ENCODE data around the gene PODXL.
A peak's percentile ranks its signal among the peaks of the same experiment; 100 is the strongest.

The PODXL gene

DNA sequence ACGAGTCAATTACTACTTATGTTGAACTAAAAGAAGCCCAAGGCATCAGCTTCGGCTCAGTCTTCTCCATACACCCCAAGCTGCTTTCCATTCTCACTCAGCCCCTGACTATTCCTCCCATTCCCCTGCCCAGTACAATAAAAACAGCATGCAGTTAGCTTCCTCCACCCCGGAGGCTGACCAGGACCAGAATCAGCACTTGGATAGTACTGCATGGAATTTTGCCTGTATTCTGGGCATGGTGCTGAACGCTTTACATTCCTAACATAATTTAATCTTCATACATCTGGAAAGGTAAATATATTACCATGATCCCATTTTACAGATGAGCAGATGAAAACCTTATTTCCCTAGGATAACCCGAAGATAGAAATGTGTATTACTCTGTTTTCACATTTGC, 7.5 kb upstream of the PODXL start:
- no peak for DNase-seq

DNA sequence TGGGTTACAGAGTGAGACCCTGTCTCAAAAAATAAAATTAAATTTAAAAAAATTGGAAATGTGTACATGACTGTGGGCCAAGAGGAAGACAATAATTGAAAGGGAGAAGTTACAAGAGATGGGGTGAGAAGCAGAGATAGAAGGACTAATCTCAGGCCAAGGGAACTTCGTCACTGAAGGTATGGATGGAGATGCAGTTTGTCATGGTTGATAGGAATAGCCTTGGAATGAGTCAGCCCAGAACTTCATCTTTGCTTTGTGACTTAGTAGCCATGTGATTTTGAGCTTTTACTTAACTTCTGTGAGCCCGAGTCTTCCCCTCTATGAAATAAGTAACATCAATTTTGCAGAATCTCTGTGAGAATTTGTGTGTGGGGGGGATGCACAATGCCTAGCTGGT, 6.5 kb upstream of the PODXL start:
- no peak for DNase-seq

DNA sequence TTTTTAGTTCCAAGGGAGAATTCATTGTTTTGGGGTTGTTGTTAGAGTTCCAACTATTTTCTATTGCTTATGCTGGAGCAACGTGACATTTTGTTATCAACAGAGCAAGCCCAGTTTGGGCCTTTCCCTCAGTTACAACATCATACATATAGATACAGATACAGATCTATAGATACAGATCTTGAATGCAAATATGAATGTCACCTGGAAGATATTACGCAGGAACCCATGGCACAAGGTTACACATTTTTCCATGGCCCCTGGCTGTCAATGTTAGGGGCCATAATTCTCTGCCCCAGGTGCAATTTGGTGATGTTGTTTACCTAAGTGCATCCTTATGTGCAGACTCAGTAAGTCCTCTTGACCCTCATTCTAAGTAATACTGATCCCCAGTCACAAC, 3.6 kb upstream of the PODXL start:
- DNase-seq: no peak

DNA sequence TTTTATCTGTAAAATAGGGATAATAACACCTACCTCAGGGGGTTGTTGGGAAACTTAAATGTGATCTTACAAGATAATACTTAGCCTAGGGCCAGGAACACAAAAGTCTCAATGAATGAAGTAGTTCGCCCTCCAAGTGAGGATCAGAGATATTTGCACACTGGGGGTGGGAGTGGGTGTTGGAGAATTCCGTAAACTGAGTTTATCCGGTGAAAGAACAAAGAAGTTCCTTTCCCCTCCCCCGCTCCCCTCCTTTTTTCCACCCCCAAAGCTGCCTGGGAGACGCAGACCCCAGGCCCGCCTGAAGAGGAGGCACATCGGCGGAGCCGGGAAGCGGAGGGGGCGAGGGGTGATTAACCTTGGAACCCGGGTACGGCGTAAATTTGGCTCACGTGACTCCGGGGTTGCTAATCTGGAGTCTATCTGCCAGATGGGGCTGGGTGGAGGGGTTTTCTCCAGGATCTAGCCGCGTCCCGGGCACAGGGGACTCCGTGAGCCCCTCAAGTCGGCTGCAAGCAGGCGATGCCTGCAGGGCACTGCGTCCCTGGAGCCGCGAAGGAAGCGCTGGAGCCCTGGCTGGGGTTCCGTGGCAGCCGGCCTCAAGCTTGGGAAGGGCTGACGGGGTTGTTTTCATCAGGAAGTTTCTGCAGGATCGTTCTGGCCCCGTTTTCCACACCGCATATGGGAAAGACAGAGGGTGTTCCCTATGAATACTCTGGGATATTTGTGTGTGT, 1.4 kb upstream of the PODXL start:
- no peak for DNase-seq

DNA sequence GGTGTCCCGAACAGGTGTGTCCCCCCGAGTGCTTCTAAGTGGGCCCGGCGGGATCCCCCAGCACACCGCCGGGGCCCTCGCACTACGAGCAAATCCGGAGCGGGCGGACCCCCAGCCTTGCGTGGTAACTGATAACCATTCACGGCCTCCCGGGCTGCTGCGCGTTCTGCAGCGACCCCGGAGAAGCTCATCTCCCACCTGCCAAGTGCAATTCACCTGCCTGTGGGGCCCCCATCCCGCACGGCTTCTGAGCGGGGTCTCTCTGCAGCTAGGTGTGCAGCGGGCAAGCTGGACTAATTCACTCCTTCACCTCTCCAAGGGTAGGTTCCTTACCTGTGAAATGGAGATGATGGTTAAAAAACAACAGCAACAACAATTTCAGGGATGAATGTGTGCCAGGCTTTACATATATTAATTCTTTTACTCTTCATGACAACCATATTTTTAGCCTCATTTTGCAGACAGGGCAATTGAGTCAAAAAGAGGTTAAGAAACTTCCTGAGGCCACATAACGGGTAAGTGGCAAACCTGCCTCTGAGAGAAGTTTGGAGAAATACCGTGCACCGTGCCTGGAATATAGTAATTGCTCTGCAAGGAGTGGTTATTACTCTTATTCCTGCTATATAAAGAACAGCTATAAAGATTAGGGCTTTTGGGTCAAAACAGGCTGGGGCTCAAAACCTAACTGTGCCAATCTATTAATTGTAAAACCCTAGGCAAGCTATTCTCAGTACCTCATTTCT, 652 bp upstream of the PODXL start:
- DNase-seq: no peak

DNA sequence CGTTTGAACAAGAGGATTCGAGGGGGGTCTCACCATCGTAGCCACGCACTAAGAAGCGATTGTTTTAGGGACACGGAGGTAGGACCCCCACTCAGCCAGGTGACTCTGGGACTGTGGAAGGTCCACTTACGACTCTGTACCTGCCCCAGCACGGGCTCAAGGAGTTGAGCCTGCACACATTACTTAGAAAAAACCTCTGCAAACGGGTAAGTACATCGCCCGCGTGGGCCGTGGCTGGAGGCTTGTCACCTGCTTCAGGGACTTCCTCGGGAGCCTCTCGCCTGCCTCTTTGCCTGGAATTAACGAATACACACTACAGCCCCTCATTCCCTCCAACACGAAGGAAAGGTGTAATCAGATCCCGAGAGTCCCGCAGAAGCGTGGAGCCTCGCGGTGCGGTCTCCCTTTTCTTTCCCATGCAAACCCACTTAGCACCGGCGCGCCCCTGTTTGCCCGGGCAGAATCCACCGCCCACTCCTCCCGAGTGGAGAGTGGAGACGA, 826 bp downstream of the PODXL start:
- no peak for DNase-seq

DNA sequence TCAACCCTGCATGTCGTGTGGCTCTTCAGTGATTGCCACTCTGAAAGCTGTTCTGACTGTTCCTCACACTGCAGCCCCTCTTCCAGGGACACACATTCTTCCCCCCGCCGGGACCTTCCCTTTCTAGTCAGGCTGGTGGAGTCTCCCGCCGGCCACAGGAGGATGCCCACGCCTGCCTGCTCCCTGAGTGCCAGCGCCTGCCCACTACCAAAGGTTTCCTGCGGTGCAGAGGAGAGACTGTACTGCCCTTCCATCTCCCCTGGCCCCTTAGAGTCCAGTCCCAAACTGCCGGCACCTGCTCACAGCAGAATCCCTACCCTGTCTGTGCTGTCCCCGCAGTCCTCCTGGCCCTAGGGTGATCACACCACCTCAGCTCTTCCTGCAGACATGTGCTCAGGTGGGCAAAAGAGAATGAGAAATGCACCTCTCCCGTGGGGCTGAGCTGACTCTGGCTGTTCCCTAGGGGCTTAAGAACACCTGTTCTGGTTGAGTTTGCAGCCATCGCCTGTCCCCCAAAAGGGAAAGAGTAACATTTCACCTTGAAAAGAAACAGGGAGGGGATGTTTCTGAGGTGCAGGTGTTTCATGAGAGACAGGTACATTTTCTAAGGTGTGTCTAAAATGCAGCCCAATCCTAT, 1.4 kb downstream of the PODXL start:
- DNase-seq: no peak

DNA sequence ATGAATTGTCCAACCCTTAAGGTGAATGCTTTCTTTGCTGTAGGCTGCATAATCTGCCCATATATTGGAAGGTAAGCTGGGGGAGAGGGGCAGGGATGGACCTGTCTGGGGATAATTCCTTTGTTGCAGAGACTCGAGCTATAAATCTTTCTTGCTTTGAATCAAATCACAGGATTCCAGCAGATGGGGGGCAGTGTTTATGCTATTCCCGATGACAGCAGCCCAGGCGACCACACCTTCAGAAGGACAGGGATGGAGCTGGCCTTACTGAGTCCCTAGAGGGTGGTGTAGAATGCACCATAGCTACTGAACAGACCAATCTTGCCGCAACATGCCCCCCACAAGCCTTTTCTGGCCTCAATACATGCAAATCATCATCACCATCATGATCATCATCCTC, 2.5 kb downstream of the PODXL start:
- DNase-seq: no peak

DNA sequence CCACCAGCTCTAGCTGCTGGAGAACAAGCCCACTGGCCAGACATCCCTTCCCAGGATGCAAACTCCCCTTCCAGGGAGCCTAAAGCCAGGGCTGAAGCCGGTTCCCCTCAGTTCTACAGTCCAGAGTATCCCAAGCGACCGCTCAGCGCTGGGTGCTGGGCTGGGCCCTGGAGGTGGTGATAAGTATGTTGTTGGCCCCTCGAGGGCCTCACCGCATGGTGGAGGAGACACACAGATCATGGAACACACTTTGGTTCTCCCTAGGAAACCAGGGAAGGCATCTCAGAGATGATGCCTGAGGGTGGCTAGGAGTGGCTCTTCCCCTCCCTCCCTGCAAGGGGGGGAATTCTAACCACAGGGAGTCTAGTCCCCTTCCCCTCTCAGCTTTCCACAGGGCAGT, 4.4 kb downstream of the PODXL start:
- no peak for DNase-seq

DNA sequence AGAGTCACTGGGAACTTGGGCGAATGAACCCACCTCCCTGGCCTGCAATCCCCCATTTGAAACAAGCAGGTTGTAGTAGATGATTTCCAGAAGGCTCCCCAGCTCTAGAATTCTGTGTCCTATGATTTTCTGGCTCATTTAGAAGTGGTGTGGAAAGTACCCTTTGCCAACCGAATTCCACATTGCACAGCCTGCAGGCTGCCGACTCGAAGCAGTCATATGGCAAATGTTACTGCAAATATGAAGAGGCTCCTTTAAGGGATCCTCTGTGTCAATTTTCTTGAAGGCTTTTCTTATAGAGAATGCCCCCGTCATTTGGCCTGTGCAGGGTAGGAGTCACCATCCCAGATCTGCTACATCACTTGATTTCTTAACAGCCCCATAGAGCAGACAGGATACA, 5.6 kb downstream of the PODXL start:
- DNase-seq: no peak

DNA sequence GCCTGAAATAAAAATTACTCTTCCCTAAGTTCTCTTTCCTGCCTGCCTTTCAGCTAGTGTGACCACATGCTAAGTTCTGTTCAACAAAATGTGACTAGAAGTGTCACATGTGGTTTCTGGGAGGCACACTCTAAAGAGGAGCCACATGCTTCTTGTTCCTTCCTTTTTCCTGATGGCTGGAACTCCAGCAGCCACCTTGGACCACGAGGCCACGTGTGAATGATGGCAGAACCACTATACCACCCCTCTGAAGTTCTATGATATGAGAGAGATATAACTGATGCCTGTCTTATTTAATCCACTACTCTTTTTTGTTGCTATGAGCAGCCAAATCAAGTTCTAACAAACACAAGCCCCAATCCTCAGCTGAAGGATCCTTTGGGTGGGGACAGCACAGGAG, 8.1 kb downstream of the PODXL start:
- DNase-seq: no peak

DNA sequence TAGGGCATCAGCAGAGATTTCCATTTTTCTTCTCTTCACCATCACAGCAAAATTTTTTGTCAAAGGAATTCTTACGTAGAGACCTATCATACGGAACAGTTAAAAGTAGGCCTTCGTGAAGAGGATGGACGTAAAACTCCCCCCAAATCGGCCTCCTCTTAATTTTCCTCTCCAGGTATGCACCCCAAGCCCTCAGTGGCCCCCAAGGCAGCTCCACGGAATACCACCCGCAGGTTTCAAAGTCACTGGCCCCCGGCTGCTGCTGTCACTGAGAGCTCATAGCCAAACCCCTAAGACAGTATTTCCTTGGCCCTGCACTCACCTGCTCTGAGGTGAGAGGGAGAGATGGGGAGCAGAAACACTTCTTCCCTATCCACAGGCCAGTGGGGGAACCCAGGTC, 8.8 kb downstream of the PODXL start:
- DNase-seq: no peak

DNA sequence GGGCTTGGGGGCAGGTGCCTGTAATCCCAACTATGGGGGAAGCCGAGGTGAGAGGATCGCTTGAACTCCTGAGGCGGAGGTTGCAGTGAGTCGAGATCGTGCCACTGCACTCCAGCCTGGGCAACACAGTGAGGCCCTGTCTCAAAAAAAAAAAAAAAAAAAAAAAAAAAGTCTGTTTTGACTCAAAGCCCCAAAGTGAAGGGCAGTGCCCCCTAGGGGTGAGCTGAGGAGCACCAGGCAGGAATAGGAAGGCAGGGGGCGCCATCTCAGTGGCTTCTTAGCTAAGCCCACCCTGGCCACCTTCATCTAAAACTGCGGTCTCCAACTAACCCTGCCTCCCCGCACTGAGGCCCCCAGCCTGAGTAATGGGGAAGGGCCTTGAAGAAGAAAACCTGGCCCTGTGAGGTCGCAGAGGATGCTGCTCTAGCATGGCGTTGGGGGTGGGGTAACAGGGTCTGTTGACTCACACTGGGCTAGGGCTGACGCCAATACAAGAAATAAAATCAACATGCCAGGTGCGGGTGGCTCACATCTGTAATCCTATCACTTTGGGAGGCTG, 9.8 kb downstream of the PODXL start:
- peak; percentile 65 for DNase-seq

DNA sequence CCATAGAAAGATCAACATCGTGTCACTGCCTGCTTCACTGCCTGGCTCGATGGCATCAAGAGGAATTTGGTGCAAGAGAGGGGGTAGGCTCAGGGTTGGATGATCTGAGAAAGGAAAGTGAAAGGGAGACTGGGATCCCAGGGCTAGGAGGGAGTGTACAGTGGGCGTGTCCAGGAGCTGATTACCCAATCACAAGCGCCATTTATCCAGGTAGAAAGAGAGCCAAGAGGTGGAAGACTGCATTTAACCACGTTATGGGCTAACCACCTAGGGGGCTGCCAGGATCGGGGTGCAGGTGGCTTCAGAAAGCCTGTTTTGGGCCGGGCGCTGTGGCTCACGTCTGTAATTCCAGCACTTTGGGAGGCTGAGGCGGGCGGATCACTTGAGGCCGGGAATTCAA, 10.3 kb downstream of the PODXL start:
- DNase-seq: no peak

DNA sequence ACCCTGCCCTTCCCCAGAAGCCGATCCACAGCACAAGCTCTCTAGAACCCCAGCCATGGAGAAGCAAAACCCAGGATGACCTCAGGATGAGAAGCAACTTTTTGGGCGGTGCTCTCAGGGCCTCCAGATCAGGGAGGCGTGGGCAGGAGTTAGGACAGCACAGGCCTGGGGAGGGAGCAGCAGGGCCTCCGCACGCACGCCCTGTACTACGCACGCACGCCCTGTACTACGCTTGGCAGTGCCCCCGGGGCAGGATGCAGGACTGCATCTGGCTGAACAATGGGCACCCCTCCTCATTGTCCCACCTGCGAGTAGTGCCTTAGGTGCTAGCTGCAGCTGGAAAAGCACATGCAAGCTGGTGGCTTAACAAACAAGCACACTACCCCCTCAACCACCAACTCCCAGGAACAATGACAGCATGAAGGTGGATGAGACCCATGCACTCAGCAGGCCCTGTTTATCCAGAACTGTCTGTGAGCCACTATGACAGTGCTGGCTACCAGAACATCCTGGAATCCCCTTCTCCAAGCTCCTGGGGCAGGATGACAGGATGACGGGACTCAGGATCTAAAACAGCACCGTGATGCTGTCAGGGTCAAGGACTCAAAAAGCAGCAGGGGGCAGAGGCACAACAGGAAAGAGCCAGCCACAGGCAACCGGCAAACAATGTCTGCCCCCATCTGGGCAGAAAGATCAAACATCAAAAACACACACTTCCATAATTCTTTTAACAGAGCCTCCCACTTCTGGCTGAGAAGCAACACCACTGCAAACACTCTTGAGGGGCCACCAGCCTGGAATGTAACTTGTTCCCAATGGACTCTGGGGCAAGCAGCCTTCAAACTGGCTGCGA, 11.8 kb downstream of the PODXL start:
- peak; percentile 44 for DNase-seq

DNA sequence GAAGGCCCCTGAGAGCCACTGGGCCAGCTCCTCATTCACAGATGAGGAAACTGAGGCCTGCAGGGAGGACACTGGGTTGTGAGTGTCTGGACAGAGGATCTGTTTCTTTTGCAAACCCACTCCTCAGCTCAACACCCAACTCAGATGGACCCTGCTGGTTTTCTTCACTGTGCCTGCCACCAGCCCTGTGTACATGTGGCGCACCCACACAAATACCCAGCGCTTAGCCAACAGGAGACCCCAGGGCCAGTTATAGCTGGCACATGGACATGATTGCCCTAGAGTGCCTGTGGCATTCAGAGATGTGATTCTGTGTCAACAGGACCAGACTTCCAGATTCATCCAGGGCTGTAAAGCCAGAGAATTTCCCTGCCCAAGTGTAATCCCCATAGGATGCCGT, 12.4 kb downstream of the PODXL start:
- no peak for DNase-seq

DNA sequence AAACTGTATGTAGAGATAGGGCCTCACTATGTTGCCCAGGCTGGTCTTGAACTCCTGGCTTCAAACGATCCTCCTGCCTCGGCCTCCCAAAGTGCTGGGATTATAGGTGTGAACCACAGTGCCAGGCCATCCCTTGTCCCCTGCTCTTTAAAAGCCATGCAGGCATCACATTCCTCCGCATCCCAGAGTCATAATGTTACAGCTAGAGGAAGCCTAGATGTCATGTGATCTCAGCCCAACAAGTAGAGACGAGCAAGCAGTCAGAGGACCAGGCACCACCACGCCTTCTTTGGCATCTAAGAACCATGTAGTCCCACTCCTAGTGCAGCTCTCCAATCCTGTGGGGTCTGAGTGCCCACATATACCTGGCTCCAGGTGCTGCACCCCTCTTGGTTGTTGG, 13.1 kb downstream of the PODXL start:
- no peak for DNase-seq

DNA sequence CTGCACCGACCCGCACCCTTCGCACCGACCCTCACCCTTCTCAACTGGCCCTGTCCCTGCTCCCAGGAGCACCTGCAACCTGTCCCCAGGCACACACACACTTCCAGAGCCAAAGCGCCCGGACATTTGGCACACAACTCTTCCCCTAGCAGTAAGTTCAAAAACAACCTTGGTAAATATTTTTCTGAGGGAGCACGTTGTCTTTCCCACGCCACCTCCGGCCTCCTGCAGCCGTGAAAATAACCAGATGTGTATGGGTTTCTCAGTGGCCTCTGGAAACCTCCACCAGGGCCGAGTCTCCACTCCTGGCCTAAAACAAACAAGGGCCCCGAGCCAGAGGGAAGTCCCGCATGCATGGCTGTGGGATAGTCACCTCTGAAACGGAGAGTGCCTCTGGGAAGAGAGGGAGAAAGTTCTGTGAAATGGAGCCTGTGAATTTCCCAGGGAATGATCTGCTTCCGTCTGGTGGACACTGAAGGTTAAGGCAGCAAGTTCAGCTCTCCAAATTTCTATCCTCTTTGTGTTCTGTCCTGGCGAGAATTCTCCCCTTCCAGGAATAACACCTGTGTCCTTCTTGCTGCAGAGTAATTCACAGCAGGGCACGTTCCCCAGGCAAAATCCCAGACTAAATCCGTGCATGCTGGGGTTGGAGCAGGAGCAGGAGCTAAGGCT, 15.8 kb downstream of the PODXL start:
- DNase-seq: no peak

DNA sequence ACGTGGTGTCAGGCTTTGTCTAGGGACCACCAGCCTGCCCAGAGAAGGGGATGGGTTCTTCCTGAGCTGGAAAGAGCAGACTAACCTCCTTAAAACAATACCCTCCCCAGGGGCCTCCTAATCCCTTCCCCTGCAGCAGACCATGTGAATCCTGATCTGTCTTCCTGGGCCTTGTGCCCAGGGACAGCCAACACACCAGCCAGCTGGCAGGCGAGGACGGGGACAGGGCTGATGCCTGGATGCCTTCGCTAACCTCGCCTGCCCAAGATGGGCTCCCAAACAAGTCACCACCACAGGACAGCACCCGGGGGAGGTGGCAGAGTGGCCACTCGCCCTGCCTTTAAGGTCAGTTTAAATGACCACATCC, 17.6 kb downstream of the PODXL start:
- DNase-seq: no peak

DNA sequence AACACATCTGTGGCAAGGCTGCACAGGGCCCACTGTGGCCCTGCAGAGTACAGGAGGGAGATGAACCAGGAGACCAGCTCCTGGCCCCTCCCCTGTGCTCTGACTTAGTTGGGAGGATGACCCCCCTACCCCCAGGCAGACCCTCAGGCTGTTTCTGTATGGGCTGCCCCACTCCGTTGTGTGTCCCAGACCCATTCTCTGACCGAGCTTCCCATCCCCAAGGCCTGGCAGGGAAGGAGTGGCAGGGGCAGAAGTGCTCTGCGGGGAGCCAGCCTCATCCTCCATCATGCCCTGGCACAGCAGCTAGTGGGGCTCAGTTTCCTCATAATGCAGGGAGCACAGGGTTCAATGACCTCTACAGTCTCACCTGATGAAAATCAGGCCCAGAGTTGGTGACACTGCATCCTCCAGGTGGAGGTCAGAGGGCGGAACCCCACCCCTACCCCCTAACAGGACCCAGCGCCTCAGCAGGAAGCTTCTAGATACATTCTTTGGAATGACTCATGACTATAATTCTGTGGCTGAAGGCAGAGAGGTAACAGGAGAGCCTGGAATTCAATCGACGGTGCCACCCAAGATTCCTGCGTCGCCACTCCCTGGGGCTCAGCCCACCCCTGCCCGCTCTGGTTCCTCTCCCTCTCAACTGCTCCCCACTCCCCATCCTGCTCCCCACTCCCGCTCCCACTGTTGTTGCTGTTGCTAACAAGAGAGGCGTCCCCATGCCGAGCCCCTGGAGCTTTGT, 18.2 kb downstream of the PODXL start:
- no peak for DNase-seq

DNA sequence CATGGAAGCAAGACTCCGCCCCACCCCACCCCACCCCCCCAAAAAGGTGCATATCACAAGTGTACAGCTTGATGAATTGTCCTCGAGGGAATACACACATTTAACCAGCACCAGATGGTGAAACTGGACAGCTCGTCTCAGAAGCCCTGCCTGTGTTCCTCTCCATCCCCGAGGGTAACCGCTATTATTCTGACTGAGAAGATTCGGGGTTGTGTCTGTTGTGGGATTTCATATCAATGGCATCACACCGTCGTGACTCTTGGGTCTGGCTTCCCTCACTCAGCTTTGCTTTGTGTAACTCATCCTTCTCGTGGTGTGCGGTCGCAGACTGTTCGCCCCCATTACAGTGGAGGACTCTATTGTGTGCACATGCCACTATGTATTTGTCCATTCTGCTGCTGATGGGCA, 18.9 kb downstream of the PODXL start:
- no peak for DNase-seq
